Dendritic cell treated with granulocyte-macrophage colony-stimulating factor and Interleukin-4, amounts not matched to agents 40 ng/mL and 50 ng/mL, for 4 days (primary cell): ENCODE data around the gene TGM6.

Experiments used
- H3K27ac Mint-ChIP-seq: one replicate; pipeline ENCODE4 v1.8.0; 2022; ENCODE audit warnings: mild to moderate bottlenecking, mixed read lengths
- H3K27me3 Mint-ChIP-seq: one replicate; pipeline ENCODE4 v1.8.0; 2022; ENCODE audit warnings: mild to moderate bottlenecking, mixed read lengths
- H3K36me3 Mint-ChIP-seq: one replicate; pipeline ENCODE4 v1.8.0; 2022; ENCODE audit warnings: low read depth, mixed read lengths
- H3K4me1 Mint-ChIP-seq: one replicate; pipeline ENCODE4 v1.8.0; 2022; ENCODE audit warnings: low read depth, mixed read lengths
- H3K4me3 Mint-ChIP-seq: one replicate; pipeline ENCODE4 v1.8.0; 2022; ENCODE audit warnings: mild to moderate bottlenecking, moderate library complexity, mixed read lengths
- H3K9me3 Mint-ChIP-seq: one replicate; pipeline ENCODE4 v1.8.0; 2022; ENCODE audit warnings: mixed read lengths
- intact Hi-C: fragments of 100-400 bp; cut with micrococcal nuclease; formaldehyde crosslinking; loops from one replicate; pipeline ENCODE4 v1.15.0; 2022

TGM6 gene

DNA sequence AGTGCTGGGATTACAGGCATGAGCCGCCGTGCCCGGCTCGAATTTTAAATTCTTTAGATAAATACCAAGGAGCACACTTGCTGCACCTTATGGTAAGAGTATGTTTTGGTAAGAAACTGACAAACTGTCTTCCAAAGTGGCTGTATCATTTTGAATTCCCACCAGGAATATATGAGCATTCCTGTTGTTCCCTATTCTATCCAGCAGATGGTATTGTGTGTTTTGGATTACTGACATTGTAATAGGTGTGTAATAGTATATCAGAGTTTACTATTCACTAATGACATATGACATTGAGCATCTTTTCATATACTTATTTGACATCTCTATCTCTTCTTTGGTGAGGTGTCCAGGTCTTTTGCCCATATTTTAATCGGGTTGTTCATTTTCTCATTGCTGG, 40.5 kb downstream of the TGM6 start:
- no peaks in the 10 kb centered on the region for H3K4me1 Mint-ChIP-seq

DNA sequence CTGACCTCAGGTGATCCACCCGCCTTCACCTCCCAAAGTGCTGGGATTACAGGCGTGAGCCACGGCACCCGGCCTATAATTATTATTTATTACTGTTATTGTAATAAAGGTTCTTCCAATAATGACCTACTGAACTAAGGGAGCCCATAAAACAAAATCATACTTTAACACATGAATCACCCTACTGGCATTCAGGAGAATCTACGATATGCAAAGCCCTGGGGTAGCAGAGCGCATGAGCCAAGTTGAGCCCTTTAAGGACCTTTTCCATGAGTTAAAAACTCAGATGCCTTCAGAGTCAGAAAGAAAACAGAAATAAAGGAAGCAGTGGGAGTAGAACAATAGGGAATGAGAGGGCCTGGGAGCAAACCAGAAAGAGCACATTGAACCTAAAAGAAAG, 48.4 kb downstream of the TGM6 start:
- Mint-ChIP-seq H3K36me3 (no peaks in the 10 kb centered on the region), H3K4me1 (no peaks in the 10 kb centered on the region)

More for the DNA sequence above, 40.5 kb downstream of the TGM6 start:
- no peak overlapping the region for H3K4me3 Mint-ChIP-seq
- intact Hi-C loops: no loop called here
- H3K27ac Mint-ChIP-seq: no peak overlapping the region
- H3K36me3 Mint-ChIP-seq: no peaks in the 10 kb centered on the region
- no peaks in the 10 kb centered on the region for H3K9me3 Mint-ChIP-seq
- H3K27me3 Mint-ChIP-seq: peaks cover 25% of the 10 kb centered on the region

DNA sequence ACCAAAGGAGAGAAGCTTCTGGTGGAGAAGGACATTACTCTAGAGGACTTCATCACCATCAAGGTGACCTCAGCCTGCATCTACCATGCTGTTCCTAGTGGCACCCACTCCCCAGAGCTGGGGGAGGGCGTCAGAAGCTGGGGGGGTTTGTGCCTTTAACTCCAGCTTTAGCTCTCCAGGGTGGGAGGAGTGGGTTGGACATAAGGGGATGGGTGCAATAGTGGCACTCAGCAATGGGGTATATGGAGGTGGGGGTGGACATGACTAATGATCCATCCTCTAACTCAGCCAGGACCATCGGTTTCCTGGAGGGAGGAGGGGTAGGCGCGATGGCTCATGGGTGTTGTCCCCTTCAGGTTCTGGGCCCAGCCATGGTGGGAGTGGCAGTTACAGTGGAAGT, 49.8 kb downstream of the TGM6 start:
- intact Hi-C loops: no loop called here
- Mint-ChIP-seq H3K36me3 (no peaks in the 10 kb centered on the region), H3K9me3 (no peaks in the 10 kb centered on the region), H3K27ac (no peak overlapping the region), H3K4me1 (no peaks in the 10 kb centered on the region), H3K4me3 (no peak overlapping the region), H3K27me3 (peaks cover 30% of the 10 kb centered on the region)

More for the DNA sequence above, 48.4 kb downstream of the TGM6 start:
- Mint-ChIP-seq H3K27ac (no peak overlapping the region), H3K4me3 (no peak overlapping the region), H3K9me3 (no peaks in the 10 kb centered on the region), H3K27me3 (peaks cover 32% of the 10 kb centered on the region)
- intact Hi-C loops: no loop called here

DNA sequence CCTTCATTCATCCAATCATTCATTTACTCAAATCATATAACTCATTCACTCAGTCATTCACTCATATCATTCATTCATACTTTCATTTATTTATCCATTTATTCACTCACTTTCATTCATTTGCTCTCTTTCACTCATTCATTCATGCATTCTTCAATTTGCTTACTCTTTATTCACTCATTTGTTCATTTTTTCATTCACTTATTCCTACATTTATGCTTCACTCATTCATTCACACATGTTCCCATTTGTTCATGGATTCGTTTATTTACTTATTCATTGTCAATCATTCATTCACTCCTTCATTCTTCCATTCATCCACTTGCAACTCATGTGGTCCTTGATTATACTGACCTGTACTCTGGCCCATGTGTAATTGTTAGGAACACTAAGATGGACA, 50.5 kb downstream of the TGM6 start:
- intact Hi-C loops: no loop called here
- no peak overlapping the region for H3K27ac Mint-ChIP-seq
- no peak overlapping the region for H3K4me3 Mint-ChIP-seq

DNA sequence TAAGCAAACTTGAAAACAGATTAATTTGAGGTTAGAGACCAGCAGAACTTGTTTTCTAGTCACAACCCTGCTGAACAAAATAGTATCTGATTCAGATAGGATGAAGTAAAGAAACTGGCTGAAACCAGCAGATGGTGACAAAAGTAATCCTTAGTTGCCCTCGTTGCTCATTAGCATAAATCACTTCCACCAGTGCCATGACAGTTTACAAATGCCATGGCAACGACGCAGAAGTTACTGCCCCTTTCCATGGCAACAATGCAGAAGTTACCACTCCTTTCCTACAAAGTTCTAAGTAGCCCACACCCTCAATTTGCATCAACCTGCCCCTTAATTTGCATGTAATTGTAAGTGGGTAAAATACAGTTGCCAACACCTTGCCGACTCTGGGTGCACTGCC, 66.1 kb downstream of the TGM6 start:
- H3K27ac Mint-ChIP-seq: no peak overlapping the region
- peaks cover 9% of the 10 kb centered on the region for H3K4me1 Mint-ChIP-seq
- no peak overlapping the region for H3K4me3 Mint-ChIP-seq
- no peaks in the 10 kb centered on the region for H3K36me3 Mint-ChIP-seq
- peaks cover 32% of the 10 kb centered on the region for H3K27me3 Mint-ChIP-seq
- H3K9me3 Mint-ChIP-seq: no peaks in the 10 kb centered on the region
- intact Hi-C loops: no loop called here

More for the DNA sequence above, 50.5 kb downstream of the TGM6 start:
- H3K27me3 Mint-ChIP-seq: peaks cover 26% of the 10 kb centered on the region
- H3K36me3 Mint-ChIP-seq: no peaks in the 10 kb centered on the region
- H3K4me1 Mint-ChIP-seq: no peaks in the 10 kb centered on the region
- H3K9me3 Mint-ChIP-seq: no peaks in the 10 kb centered on the region

DNA sequence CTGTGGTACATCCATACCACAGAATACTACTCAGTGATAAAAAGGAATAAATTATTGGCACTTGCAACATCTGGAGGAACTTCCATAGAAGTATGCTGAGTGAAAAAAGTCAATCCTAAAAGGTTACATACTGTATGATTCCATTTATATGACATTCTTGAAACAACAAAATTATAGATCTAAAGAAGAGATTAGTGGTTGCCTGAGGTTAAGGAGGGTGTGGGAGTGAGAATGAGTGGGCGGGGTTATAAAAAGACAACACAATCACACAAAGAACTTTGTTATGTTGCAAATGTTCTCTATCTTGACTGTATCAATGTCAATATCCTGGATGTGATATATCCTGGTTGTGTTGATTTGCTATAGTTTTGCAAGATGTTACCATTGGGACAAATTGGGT, 68.7 kb downstream of the TGM6 start:
- intact Hi-C loops: no loop called here
- Mint-ChIP-seq H3K4me3 (no peak overlapping the region), H3K27me3 (peaks cover 27% of the 10 kb centered on the region), H3K27ac (no peak overlapping the region), H3K9me3 (no peaks in the 10 kb centered on the region), H3K36me3 (no peaks in the 10 kb centered on the region), H3K4me1 (peaks cover 9% of the 10 kb centered on the region)

DNA sequence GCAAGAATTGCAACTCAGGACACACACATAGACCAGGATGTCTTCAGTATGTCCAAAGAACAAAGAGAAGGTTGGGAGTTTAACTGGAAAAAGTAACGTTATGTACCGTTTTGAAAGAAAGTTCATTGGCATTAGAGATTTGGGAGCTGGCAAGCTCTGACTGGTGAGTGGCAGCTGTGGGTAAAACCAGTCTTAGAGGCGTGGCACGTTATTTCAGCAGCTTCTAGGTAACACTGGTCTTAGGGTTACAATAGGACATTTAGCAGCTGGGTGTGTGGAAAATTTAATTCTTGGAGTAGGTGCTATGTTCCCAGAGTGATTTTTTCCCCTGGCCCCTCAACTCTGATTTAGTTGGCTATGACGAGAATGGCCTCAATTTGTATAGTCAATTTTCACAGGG, 70.7 kb downstream of the TGM6 start:
- peaks cover 21% of the 10 kb centered on the region for H3K27me3 Mint-ChIP-seq
- no peak overlapping the region for H3K4me3 Mint-ChIP-seq
- H3K4me1 Mint-ChIP-seq: peaks cover 9% of the 10 kb centered on the region
- no peak overlapping the region for H3K27ac Mint-ChIP-seq
- no peaks in the 10 kb centered on the region for H3K9me3 Mint-ChIP-seq
- intact Hi-C loops: no loop called here
- no peaks in the 10 kb centered on the region for H3K36me3 Mint-ChIP-seq

DNA sequence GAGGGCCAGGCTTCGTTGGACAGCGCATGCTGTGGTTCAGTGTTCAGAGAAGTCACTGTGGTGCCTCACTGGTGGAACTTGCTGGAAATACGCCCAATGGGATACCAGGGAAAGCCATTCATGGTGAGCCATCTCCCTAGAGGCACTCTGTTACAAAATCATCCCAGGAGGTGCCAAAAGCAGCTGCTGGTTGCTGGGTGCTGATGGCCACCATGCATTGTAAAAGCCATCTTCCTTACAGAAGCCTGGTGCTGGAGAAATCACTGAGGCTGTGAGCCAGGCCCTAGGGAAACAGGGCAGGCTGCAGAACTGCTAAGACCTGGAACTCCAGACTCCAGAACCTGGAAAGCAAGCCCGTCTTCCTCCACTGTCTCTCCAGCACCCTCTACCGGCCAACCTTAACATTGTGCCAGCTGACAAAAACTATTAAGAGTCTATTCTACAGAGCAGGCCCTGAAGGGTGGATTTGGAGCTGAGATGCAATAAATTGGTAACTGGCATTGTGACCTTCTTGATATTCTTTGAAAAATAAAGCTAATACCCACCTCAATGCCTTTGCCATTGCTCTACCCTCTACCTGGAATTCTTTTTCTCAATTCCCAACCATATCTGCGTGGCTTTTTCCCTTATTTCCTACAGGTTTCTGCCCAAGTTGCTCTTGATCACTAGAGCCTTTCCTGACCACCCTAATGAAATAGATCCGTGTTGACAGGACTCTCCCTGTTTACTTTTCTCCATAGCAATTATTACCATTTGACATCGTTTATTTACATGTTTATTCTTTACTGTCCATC, 71.4 kb downstream of the TGM6 start:
- Mint-ChIP-seq H3K27ac (no peak overlapping the region), H3K36me3 (no peaks in the 10 kb centered on the region), H3K4me3 (no peak overlapping the region), H3K9me3 (no peaks in the 10 kb centered on the region), H3K27me3 (peaks cover 20% of the 10 kb centered on the region), H3K4me1 (peaks cover 9% of the 10 kb centered on the region)
- intact Hi-C loops: loop anchor here (2.0 kb wide), 1 partner anchor 245 kb away; no protein-coding TSS in a partner anchor

DNA sequence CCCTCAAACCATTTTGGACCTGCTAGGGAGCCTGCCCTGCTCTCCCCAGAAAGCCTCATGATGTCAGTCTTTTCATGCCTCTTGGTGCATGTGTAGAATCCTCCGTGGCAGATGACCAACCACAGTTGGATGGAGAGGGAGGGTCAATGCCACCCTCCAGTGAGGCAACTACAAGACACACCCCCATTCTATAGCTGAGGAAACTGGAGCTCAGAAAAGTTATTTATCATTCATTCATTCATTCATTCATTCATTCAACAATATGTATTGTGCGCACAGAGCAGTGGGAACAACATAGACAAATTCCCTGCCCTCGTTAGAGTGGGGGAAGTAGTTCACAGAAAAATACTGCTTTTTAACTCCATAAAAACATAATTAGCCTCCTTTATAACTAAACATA, 73.1 kb downstream of the TGM6 start:
- Mint-ChIP-seq H3K9me3 (no peaks in the 10 kb centered on the region), H3K36me3 (peaks cover 2% of the 10 kb centered on the region), H3K4me1 (peaks cover 9% of the 10 kb centered on the region), H3K27me3 (peaks cover 9% of the 10 kb centered on the region), H3K27ac (no peak overlapping the region), H3K4me3 (no peak overlapping the region)
- intact Hi-C loops: loop anchor here (2.0 kb wide), 1 partner anchor 247 kb away; no protein-coding TSS in a partner anchor

DNA sequence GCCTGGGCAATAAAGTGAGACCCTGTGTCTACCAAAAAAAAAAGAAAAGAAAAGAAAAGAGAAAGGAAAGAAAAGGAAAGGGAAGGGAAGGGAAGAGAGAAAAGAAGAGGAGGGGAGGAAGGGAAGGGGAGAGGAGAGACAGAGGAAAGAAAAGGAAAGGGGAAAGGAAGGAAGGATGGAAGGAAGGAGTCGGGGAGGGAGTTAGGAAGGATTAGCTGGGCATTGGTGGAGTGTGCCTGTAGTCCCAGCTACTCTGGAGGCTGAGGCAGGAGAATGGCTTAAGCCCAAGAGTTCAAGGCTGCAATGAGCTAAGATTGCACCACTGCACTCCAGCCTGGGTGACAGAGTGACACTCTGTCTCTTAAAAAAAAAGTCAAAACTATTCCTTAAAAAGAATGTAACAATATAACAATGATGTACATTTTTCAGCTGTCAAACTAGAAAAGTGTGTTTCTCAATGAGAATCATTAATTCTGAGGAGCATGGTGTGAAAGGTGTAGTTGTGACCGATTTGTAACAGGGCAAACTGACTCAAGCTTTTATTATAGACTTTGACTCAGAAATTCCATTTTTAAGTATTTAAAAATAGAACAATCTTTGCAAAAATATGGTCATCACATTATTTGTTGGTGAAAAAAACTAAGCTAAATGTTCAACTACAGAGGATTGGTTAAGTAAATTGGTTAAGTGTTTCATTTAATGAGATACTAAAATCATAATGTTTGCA, 75.2 kb downstream of the TGM6 start:
- Mint-ChIP-seq H3K27me3 (peaks cover under 1% of the 10 kb centered on the region), H3K36me3 (peaks cover 21% of the 10 kb centered on the region), H3K4me3 (no peak overlapping the region), H3K9me3 (no peaks in the 10 kb centered on the region), H3K4me1 (no peaks in the 10 kb centered on the region), H3K27ac (no peak overlapping the region)
- intact Hi-C loops: no loop called here

DNA sequence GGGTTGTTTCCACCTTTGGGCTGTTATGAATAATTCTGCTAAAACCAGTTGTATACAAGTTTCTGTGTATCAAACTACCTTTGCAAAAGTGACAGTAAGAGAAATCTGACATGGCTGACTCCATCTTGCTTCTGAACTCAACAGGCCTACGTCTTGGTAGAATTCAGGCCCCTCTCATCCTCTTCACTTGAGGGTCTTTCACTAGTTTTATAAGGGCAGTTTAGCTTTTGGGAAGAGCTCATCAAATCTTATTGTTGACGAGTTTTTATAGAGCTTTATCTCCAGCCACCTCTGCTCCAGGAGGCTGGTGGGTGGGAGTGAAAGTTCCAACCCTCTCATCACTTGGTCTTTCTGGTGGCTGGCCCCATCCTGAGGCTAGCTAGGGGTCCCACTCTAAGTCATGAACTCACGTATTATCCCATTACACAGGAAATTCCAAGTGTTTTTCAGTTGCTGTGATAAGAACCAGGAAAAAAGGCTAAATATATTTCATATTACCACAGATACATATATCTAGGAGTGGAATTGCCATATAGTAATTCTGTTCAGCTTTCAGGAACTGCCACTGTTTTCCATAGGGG, 78.3 kb downstream of the TGM6 start:
- Mint-ChIP-seq H3K4me1 (no peaks in the 10 kb centered on the region), H3K9me3 (no peaks in the 10 kb centered on the region), H3K4me3 (no peak overlapping the region), H3K36me3 (peaks cover 52% of the 10 kb centered on the region), H3K27me3 (no peaks in the 10 kb centered on the region), H3K27ac (no peak overlapping the region)
- intact Hi-C loops: no loop called here

DNA sequence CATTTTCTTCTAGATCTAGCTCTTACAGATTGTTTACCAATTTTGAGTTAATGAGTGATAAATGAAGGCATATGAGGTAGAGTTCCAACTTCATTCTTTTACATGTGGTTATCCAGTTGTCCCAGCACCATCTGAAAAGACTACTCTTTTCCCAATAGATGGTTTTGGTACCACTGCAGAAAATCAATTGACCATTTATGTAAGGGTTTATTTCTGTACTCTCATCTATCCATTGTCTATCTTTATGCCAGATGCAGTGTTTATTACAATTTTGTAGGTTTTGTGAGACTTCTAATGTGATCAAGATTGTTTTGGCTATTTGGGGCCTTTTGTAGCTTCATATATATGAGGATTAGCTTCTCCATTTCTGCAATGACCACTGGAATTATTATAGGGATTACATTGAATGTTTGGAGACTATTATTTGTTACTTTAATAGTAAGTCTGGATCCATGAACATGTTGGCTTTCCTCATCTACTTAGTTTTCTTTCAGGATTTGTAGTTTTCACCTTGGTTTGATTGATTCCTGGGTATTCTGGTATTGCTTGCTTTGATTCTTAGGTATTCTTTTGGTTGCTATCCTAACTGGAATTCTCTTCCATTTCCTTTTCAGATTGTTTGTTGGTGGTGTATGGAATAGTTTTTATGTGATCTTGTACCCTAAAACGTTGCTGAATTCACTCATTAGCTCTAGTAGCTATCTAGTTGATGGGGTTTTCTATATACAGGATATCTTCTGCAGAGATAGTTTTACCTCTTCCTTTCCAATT, 79.5 kb downstream of the TGM6 start:
- no peaks in the 10 kb centered on the region for H3K9me3 Mint-ChIP-seq
- no peaks in the 10 kb centered on the region for H3K27me3 Mint-ChIP-seq
- no peak overlapping the region for H3K4me3 Mint-ChIP-seq
- no peak overlapping the region for H3K27ac Mint-ChIP-seq
- intact Hi-C loops: no loop called here
- H3K36me3 Mint-ChIP-seq: peaks cover 64% of the 10 kb centered on the region
- H3K4me1 Mint-ChIP-seq: no peaks in the 10 kb centered on the region

DNA sequence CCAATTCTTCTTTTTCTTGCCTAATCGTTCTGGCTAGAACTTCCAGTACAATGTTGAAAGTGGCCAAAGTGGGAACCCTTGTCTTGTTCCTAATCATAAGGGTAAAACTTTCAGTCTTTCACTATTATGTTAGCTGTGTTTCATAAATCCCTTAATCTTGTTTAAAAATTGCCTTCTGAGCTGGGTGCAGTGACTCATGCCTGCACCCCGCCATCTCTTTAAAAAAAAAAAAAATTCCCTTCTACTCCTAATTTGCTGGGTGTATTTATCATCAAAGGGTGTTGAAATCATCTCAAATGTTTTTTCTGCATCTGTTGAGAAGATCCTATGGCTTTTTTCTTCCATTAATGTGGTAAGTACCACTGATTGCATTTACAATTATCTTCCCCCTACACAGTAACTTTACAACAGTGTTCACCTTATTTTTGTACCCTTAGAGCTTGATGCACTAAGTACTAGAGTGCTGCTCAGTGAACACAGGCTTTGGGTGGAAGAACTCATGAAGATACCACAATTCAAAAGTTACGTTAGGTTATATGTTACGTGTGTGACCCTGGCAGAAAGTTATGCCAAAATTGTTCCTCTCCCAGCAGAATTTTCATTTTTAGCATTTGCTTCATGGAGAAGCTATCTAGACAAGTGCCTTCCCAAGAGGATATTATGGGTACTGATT, 80.2 kb downstream of the TGM6 start:
- intact Hi-C loops: no loop called here
- Mint-ChIP-seq H3K36me3 (peaks cover 71% of the 10 kb centered on the region), H3K4me3 (no peak overlapping the region), H3K27ac (no peak overlapping the region), H3K27me3 (no peaks in the 10 kb centered on the region), H3K9me3 (no peaks in the 10 kb centered on the region), H3K4me1 (no peaks in the 10 kb centered on the region)
